ENCODE measurements around the gene HTRA3.
"Not testable (repeated sequence)": the region's sequence is repeated elsewhere in the genome, so short reads cannot be mapped to it uniquely, and the experiment has no call there.

HTRA3 gene

GRCh38 chr4:8342651-8343261 is 73.2 kb downstream of the HTRA3 start:
- no peak for DNase-seq (ENCODE audit: low read depth in 2 of 2)

GRCh38 chr4:8343262-8343966 is 73.9 kb downstream of the HTRA3 start:
- DNase-seq (ENCODE audit: low read depth in 2 of 2): no peak

DNA sequence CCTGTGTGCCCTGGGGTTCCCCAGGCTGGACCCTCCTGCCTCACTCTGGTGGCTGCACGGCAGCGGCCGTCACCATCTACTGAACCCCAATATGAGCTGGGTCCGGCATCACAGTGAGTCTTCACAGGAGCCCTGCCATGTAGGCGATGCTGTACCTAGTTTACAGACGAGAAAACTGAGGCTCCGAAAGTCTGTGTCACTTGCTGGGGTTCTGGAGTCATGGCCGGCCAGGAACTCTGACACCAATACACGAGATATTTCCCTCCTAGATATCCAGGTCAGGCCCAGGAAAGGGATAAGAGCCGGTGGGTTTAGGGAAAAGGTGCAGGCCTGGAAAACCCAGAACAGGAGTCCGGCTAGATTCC is 74.4 kb downstream of the HTRA3 start:
- no peak for DNase-seq (ENCODE audit: low read depth in 2 of 2)

DNA sequence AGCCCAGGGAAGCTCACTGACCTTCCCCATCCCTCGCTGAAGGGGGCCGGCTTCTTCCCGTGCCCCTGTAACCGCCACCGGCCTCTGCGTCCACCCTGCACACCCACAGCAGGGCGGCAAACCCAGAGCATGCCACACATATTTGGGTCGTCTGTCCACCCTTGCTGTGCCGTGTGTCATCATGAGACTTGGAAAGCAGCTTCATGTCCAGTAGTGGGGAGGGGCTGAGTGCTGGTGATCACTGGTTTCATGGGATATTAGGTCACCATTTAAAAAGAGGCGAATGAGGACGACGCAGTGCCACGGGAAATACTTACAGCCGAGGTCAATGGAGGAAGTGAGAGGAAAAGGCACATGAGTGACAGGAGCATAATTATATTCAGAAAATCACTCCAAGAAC is 74.8 kb downstream of the HTRA3 start:
- no peak for DNase-seq (ENCODE audit: low read depth in 2 of 2)

- DNase-seq (ENCODE audit: low read depth in 2 of 2): no peak
These were observed 75.7 kb downstream of the HTRA3 start for GRCh38 chr4:8345053-8345945.

DNA sequence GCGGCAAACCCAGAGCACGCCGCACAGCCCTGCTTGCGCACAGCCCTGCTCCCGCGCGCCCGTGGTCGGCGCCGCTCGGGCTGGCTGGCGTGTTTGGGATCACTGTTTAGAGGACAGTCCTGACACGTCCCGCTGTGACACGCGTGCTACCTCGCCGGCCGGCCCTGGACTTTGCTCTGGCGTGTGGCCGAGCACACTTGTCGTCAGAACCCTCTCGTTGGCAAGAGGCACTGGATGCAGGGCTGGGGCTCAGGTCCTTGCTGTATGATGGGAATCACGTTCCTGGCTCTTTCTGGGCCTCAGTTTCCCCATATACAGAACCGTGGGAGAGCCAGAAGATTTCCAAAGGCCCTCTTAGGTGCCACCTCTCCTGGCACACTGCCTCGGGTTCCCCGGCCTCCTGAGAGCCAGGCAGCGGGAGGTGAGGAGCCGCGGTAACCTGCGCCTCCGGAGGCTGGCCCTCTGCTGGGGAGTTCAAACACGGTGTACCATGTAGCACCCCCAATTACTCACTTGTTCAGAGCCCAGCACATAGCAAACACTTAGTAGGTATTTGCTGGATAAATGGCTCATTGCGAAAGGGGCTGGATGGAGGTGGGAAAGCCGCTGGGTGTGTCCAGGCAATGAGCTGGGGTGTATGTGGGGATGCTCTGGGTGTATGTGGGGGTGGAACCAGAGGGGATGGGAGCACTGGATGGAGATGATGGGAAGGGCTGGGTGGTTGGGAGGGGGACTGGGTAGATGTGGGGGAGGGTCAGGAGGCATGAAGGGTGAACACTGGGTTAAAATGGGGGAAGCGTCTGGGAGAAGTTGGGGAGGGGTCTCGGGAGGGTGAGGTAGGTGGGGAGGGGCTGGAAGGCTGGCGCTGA is 76.6 kb downstream of the HTRA3 start:
- DNase-seq (ENCODE audit: low read depth in 2 of 2): no peak

DNA sequence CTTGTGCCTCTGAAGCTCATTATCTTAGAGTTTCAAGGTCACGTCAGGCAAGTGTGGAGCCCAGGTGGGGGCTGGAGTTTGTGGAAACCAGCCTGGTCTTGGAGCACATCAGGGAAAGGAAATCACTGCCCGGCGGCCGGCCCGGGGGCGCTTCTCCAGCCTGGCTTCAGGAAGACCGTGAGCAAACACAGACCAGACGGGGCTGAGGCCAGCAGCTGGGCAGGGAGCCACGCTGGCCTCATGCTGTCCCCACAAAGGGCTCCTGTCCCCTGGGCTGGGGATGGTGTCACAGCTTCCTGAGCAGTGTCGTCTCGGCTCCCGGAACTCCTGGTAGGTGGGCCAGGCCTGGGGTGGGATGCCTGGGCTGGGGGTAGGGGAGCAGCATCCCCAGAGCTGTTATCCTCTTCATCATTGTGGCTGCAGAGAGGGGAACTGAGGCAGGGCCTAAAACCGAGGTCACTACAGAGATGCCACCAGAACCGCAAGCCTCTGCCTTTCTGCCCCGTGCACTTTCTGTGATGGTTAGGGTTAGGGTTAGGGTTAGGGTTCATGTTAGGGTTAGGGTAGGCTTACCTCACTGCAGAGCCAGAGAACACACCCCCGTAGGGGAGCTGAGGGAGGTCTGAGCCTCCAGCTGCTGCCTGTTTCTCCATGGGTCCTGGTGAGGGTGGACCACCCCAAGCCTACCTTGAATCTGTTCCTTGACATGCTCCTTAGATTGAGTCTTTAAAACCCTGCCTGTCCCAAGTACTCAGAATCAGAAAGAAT is 77.5 kb downstream of the HTRA3 start:
- DNase-seq (ENCODE audit: low read depth in 2 of 2): no peak

GRCh38 chr4:8347660-8348059 is 78.1 kb downstream of the HTRA3 start:
- no peak for DNase-seq (ENCODE audit: low read depth in 2 of 2)

DNA sequence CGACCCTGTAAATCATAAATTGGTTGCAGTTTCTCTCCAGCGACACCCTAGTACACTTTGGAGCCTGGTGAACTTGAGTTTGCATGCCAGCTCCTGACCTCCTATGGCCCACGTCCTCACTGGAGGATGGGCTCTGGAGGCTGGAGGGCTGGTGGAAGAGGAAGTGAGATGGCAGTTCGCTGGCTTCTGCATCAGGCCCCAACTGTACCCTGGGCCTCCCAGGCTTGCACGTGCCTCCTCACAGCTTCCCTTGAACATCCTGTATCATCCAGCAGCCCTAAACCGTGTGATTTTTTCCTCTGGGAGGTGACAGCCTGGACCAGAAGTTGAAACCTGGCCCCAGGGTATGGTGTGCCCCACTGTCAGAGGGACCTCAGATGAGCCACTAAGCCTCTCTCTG is 78.5 kb downstream of the HTRA3 start:
- DNase-seq (ENCODE audit: low read depth in 2 of 2): no peak

GRCh38 chr4:8349236-8349635 is 79.7 kb downstream of the HTRA3 start:
- DNase-seq (ENCODE audit: low read depth in 2 of 2): not testable (repeated sequence)

DNA sequence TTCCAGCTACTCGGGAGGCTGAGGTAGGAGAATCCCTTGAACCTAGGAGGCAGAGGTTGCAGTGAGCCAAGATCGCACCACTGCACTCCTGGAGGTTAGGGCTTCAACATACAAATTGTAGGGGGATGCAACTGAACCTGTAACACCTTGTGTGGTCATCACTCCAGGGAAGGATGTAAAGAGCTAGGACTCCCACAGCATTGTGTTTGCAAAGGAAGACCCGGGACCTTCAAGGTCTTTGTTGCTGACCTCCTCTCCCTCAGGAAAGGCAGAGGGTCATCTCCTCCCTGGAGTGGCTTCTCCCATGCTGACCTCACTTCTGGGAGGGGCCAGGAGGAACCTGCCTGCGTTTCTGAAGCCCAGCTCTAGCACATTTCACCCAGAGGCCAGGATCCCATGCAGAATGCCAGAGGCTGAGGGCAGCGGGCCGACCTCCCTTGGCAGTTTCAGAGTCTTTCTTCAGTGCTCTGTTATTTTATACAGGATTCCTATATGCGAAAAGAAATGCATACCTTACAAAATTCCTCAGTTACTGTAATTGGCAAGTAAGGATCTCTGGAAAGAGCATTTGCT is 80.2 kb downstream of the HTRA3 start:
- DNase-seq (ENCODE audit: low read depth in 2 of 2): no peak

GRCh38 chr4:8350352-8350751 is 80.8 kb downstream of the HTRA3 start:
- no peak for DNase-seq (ENCODE audit: low read depth in 2 of 2)

DNA sequence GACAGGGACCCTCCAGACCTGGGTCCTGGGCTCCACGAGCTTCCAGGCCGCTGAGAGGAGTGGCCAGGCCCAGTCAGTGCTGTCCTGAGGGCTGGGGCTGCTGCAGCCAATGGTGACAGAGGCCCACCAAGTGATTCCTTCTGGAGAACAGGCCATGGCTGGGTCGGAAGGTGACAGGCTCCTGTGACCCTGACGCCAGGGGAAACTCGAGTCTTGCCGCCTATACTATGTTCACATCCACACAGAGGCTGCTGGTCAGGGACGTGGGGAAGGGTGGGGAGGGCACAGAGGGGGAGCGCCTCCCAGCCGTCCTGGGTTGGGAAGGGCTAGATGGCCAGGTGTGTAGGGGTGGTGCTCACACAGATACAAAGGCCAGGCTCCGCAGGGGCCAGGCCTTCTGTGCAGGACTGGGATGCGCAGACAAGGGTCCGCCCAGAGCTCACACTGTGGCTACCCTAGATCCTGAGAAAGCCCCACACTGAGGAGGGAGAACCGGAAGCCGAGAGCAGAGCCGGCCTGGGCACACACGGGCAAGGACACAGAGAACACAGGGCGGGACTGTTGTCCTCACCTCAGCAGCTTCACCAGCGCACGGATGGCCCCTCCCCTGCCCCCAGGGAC is 81.4 kb downstream of the HTRA3 start:
- DNase-seq (ENCODE audit: low read depth in 2 of 2): no peak

GRCh38 chr4:8351931-8352367 is 82.4 kb downstream of the HTRA3 start:
- no peak for DNase-seq (ENCODE audit: low read depth in 2 of 2)

DNA sequence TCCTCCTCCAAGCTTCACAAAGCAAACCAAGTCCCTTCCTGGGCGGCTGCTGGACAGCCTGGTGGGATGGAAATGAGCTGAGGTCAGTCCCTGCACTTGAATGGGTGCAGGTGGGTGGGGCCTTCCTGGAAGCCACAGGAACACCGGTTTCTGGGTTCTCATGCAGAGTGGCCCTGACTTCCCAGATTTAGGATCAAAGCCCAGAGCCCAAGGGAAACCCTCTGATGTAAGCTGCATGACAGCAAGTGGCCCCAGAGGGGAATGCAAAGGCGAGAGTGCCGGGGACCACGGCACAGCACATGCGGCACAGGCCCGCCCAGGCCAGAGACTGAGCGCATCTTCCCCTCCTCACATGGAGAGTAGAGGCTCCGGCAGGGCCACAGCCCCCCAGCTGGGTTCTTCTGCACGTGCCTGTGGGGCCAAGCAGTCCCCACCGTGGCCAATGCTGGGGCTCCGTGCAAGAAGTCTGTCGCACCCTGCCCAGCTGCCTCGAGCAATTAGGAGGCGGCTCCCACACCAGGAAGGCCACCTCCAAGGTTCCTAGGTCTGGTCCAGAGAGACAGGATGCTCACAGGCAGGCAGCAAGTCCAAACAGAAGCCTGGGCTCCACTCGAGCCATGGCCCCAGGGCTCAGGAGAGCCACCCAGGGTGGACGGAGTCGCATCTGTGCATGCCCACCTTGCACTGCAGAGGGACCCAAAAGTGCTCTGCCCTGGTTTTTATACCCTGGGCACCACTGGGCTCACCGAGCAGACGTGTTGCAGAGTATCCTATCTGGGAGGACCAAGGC is 83.0 kb downstream of the HTRA3 start:
- DNase-seq (ENCODE audit: low read depth in 2 of 2): no peak

DNA sequence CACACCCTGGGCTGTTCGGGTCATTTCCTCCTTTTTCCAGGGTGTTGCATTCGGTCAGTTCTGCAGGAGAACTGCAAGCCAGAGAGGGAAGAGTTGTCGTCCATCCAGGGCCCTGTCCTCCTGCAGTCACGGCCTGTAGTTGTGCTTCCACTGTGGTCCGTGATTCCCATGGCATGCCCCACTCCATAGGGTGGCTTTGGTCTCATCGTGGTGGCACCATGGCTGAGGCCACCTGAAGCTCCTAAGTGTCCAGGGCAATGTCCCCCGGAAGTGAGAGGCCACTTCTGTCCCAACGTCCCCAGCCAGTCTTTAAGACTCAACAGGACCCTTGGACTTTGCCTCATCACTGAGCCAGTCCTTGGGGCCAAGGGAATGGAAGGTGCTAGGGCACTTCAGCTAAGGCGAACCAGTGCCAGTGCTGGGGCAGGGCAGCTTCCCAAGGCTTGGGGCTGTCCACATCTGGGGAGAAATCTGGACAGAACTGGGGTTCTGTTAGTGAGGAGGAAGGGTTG is 83.7 kb downstream of the HTRA3 start:
- no peak for DNase-seq (ENCODE audit: low read depth in 2 of 2)

DNA sequence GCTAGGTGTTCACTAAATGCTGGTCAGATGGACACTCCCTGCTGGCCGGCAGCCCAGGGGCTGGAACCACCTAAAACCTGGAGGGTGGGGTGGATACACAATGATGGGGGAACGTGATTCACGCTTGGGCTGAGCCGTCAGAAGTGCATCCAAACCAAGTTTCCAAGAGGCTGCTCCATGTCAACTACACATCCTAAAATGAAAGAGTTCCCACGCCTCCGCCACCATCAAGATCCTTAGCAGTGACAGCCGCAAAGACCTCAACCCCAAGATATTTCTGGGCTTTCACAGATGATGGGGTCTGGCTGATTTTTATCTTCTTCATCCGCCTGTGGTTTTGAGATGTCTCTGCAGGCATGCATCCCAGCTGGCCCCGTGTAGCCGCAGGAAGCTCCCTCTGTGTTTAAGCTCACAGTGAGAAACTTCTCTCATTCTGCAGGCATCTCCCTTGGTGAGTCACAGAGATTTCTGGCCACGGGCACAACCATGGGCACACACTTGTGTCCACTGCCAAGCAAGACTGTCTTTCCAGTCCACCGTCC is 84.4 kb downstream of the HTRA3 start:
- DNase-seq (ENCODE audit: low read depth in 2 of 2): no peak

DNA sequence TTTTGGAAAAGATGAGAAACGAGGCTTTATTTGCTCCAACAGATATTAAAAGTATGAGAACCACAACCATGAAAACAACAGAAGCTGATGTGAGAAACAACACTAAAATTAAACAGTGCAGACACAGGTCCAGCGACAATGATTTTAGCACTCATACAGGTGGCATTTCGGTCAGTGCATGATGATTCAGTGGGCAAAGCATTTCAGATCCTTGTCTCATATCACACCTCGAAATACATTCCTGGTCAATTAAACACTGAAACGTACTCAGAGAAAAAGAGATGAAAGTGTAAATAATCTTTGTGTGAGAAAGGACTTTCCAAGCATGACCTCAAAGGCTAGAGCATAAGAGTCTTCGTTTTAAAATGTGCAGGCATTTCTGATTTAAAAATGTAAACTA is 85.8 kb downstream of the HTRA3 start:
- no peak for DNase-seq (ENCODE audit: low read depth in 2 of 2)

All from stimulated activated CD8-positive, alpha-beta memory T cell treated with anti-CD3 and anti-CD28 coated beads, Interleukin-2, amount 100 ng/mL, for 1 hour (primary cell).